Right renal cortex interstitium (tissue), 3 donors: ENCODE results near the gene EFCAB12. TPM values are rescaled to one million over a fixed set of nuclear protein-coding genes. Genes with fewer than 3 reads are reported as not detected.
A peak's percentile ranks its signal among the peaks of the same experiment; 100 is the strongest.
"Not testable (repeated sequence)": the region's sequence is repeated elsewhere in the genome, so short reads cannot be mapped to it uniquely, and the experiment has no call there.

Source experiments
- DNase-seq, 3 donors: peaks; one replicate each; pipeline ENCODE4 v3.0.0-alpha.2; 2013; ENCODE audit warnings: low read depth in 3 of 3, low spot score in 2 of 3
- polyA plus RNA-seq, 3 donors: library from polyadenylated mRNA; unstranded; fragments of 120-200 nt; gene quantifications; one replicate each; pipeline ENCODE4 v1.2.1, GENCODE V29; 2013; ENCODE audit not compliant: insufficient read length in 3 of 3

The EFCAB12 gene
- polyA plus RNA-seq, 3 donors, result 3.2 to 3.6 (median 3.5) TPM

- peak; percentile 95 to 96 (median 96) for DNase-seq
These were observed 29.1 kb downstream of the EFCAB12 start for GRCh38 chr3:129399145-129399894.

- no peak for DNase-seq
These were observed 29.7 kb downstream of the EFCAB12 start for GRCh38 chr3:129398803-129399144.

- not testable (repeated sequence) for DNase-seq
These were observed 34.5 kb downstream of the EFCAB12 start for GRCh38 chr3:129393760-129394564.

- DNase-seq, result no peak
These were observed 35.2 kb downstream of the EFCAB12 start for GRCh38 chr3:129393271-129393670.

- not testable (repeated sequence) for DNase-seq
These were observed 36.1 kb downstream of the EFCAB12 start for GRCh38 chr3:129392106-129392887.

- DNase-seq, result not testable (repeated sequence)
These were observed 36.9 kb downstream of the EFCAB12 start for GRCh38 chr3:129391583-129391982.

- DNase-seq, result no peak
These were observed 38.9 kb downstream of the EFCAB12 start for GRCh38 chr3:129389572-129389937.

GRCh38 chr3:129388791-129389571 is 39.5 kb downstream of the EFCAB12 start:
- not testable (repeated sequence) for DNase-seq

- no peak for DNase-seq
These were observed 40.9 kb downstream of the EFCAB12 start for GRCh38 chr3:129387487-129387886.

- DNase-seq, result no peak
These were observed 41.5 kb downstream of the EFCAB12 start for GRCh38 chr3:129386984-129387383.

- DNase-seq, result not testable (repeated sequence)
These were observed 42.9 kb downstream of the EFCAB12 start for GRCh38 chr3:129385507-129385906.

GRCh38 chr3:129384594-129385323 is 43.7 kb downstream of the EFCAB12 start:
- DNase-seq, result no peak

GRCh38 chr3:129384103-129384502 is 44.3 kb downstream of the EFCAB12 start:
- not testable (repeated sequence) for DNase-seq

GRCh38 chr3:129383292-129383860 is 45.1 kb downstream of the EFCAB12 start:
- DNase-seq, result peak in 1 of 3 donors; percentile 26

GRCh38 chr3:129382366-129382765 is 46.1 kb downstream of the EFCAB12 start:
- no peak for DNase-seq

- no peak for DNase-seq
These were observed 48.7 kb downstream of the EFCAB12 start for GRCh38 chr3:129379582-129380358.

- DNase-seq, result no peak
These were observed 49.5 kb downstream of the EFCAB12 start for GRCh38 chr3:129378949-129379348.

- no peak for DNase-seq
These were observed 50.8 kb downstream of the EFCAB12 start for GRCh38 chr3:129377615-129378014.

GRCh38 chr3:129375099-129375498 is 53.3 kb downstream of the EFCAB12 start:
- DNase-seq, result no peak
